Left lung (tissue), 10 donors: ENCODE results near the gene WDR59. TPM values are rescaled to one million over a fixed set of nuclear protein-coding genes. Genes with fewer than 3 reads are reported as not detected.

Experiments used
- ATAC-seq: fragments of 200-7000 bp; cut with Tn5 transposase; one replicate; pipeline ENCODE4 v1.9.1; 2020; ENCODE audit warnings: moderate library complexity
- DNase-seq, 4 donors: peaks; one replicate each; pipeline ENCODE4 v3.0.0-alpha.2; 2013 to 2020
- H3K27ac ChIP-seq, 2 donors: fragments of 200-600 bp; sonication (generic) in 1 of 2; one replicate each; pipeline versions ENCODE4 v1.5.0 to v1.8.0; 2020 to 2021
- H3K27me3 ChIP-seq, 2 donors: fragments of 200-600 bp; sonication (generic) in 1 of 2; one replicate each; pipeline versions ENCODE4 v1.5.0 to v1.8.0; 2020 to 2021
- H3K36me3 ChIP-seq, 2 donors: fragments of 200-600 bp; sonication (generic) in 1 of 2; one replicate each; pipeline versions ENCODE4 v1.5.0 to v1.8.0; 2020 to 2021
- H3K4me1 ChIP-seq, 2 donors: fragments of 200-600 bp; one replicate each; pipeline ENCODE4 v1.8.0; 2021
- H3K4me3 ChIP-seq, 2 donors: fragments of 200-600 bp; sonication (generic) in 1 of 2; one replicate each; pipeline versions ENCODE4 v1.5.0 to v1.8.0; 2020 to 2021; ENCODE audit warnings: mild to moderate bottlenecking in 1 of 2
- H3K9me3 ChIP-seq, 2 donors: fragments of 200-600 bp; sonication (generic) in 1 of 2; one replicate each; pipeline versions ENCODE4 v1.5.0 to v1.8.0; 2020 to 2021
- CTCF ChIP-seq, 2 donors: fragments of 200-600 bp; sonication (generic) in 1 of 2; IDR thresholded peaks; one replicate each; pipeline versions ENCODE4 v1.5.0 to v1.8.0; 2021; ENCODE audit warnings: antibody characterized with exemption in 2 of 2
- intact Hi-C, 2 donors: fragments of 100-400 bp; cut with DNase I; formaldehyde crosslinking; loops; one replicate each; pipeline versions ENCODE4 v1.11.2 to v1.14.2; 2022
- polyA plus RNA-seq, 6 donors: library from polyadenylated mRNA; unstranded; fragments of 120-200 nt; gene quantifications; one replicate each; pipeline ENCODE4 v1.2.1, GENCODE V29; 2013; ENCODE audit not compliant: insufficient read length in 6 of 6
- total RNA-seq, 2 donors: library from RNA; stranded (reverse); fragmentation: NEBNext Ultra II Directional; extraction: Animal tissue kit (Norgen Biotek cat#: 25700); gene quantifications; one replicate each; pipeline ENCODE4 v1.2.1, GENCODE V29; 2021
- donor health status: DM: no; HTN: yes; CAD: no.
- donor health status: DM: no; HTN: no; CAD: no.

The WDR59 gene
- total and polyA plus RNA-seq, 8 donors = 46.9 to 113 (median 97.6) TPM

DNA sequence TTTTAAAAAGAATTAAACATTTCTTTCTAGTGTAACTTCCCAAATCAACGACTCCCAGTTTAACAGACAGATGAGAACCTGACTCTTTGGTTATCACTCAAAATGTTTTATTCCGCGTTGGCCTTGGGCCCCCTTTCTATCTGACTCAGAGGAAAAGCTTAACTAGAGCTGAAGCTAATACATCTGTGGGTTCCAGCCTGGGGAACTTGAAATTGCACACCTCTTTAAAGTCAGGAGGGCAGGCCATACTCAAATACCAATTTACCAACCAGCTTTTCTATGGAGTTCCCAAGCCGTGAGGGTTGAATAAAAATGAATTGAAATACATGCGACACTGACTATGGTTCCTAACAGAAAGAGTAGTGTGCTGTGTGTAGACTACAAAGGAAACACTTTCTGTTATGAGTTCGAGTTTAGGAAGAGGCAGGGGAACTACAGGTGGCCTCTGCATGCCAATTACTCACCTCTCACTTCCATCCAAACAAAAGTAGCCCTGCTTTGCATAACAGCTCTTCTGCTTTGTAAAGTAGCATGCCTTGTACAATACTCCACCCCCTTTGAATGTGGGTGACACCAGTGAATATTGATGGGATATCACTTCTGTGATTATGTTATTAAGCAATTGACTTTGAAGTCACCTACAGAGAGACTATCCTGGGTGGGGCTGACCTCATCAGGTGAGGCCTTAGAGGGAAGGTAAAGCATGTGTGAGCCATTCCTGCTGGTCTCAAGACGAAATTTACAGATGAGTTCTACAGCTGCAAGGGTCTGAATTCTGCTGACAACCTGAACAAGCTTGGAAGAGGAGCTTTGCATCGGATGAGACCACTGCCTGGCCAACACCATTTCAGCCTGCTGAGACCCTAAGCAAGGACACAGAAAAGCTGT is 92.1 kb downstream of the WDR59 start:
- H3K4me1 ChIP-seq = no peaks in the 10 kb centered on the region
- ATAC-seq = no peak

DNA sequence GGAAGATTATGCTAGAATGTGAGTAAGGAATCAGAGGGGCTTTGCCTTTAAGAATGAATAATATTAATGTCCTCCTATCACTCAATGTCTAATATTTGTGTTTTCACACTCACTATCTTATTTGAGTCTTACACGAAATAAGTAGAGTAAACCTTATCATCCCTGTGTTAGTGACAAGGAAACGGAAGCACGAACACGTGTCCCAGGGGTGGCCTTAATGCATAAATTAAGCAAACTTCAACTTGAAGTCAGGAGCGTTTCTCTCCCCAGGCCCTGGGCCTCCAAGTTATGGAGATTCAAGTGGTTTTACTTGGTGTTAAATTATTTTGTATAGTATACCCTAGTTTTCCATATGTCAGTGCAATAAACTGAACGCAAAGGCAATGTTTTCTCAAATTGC is 96.0 kb downstream of the WDR59 start:
- H3K36me3 ChIP-seq = peaks cover 0 to 100% of the 10 kb centered on the region in 2 donors
- no peak overlapping the region for H3K4me3 ChIP-seq
- H3K27ac ChIP-seq = no peak overlapping the region
- no peaks in the 10 kb centered on the region for H3K27me3 ChIP-seq
- no peak for TF ChIP-seq CTCF (IDR thresholded peaks at IDR 0.05)
- intact Hi-C loops = no loop called here
- DNase-seq (no peak), ATAC-seq (no peak)
- H3K4me1 ChIP-seq = no peaks in the 10 kb centered on the region
- H3K9me3 ChIP-seq = no peaks in the 10 kb centered on the region

More for the DNA sequence above, 92.1 kb downstream of the WDR59 start:
- no peak for DNase-seq
- Histone ChIP-seq H3K36me3 (peaks cover 0 to 66% of the 10 kb centered on the region in 2 donors), H3K27me3 (no peaks in the 10 kb centered on the region), H3K4me3 (no peak overlapping the region), H3K9me3 (no peaks in the 10 kb centered on the region), H3K27ac (no peak overlapping the region)
- intact Hi-C loops = no loop called here
- TF ChIP-seq CTCF (IDR thresholded peaks at IDR 0.05) = no peak

- ATAC-seq = no peak
Observed at GRCh38 chr16:74888232-74888862, 96.6 kb downstream of the WDR59 start.

GRCh38 chr16:74887084-74887483 is 97.8 kb downstream of the WDR59 start:
- DNase-seq = no peak
- no peaks in the 10 kb centered on the region for H3K27me3 ChIP-seq
- intact Hi-C loops = no loop called here
- no peaks in the 10 kb centered on the region for H3K9me3 ChIP-seq
- ATAC-seq = no peak
- H3K36me3 ChIP-seq = peaks cover 0 to 98% of the 10 kb centered on the region in 2 donors
- H3K27ac ChIP-seq = no peak overlapping the region
- no peaks in the 10 kb centered on the region for H3K4me1 ChIP-seq
- no peak overlapping the region for H3K4me3 ChIP-seq
- TF ChIP-seq CTCF (IDR thresholded peaks at IDR 0.05) = no peak

More at GRCh38 chr16:74888232-74888862, 96.6 kb downstream of the WDR59 start:
- intact Hi-C loops = no loop called here
- Histone ChIP-seq H3K9me3 (no peaks in the 10 kb centered on the region), H3K27ac (no peak overlapping the region), H3K36me3 (peaks cover 0 to 100% of the 10 kb centered on the region in 2 donors), H3K4me1 (no peaks in the 10 kb centered on the region), H3K4me3 (no peak overlapping the region), H3K27me3 (no peaks in the 10 kb centered on the region)
- TF ChIP-seq CTCF (IDR thresholded peaks at IDR 0.05) = no peak
- DNase-seq = no peak

DNA sequence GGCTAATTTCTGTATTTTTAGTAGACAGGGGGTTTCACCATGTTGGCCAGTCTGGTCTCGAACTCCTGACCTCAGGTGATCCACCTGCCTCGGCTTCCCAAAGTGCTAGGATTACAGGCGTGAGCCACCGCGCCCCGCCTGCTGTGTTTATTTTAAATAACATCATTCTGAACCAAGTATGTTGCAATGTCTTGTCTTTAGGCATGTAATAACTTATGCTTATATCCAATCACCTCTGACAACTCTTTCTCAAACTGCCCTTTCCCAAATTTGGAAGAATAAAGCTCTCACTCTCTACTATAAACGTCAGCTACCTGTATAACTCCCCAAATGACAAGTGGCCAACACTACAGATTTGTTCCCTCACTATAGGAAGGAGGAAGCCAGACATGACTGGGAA is 107.2 kb downstream of the WDR59 start:
- intact Hi-C loops = no loop called here
- Histone ChIP-seq H3K9me3 (no peaks in the 10 kb centered on the region), H3K4me1 (no peaks in the 10 kb centered on the region), H3K36me3 (peaks cover 0 to 48% of the 10 kb centered on the region in 2 donors), H3K4me3 (no peak overlapping the region), H3K27ac (no peak overlapping the region), H3K27me3 (no peaks in the 10 kb centered on the region)
- no peak for TF ChIP-seq CTCF (IDR thresholded peaks at IDR 0.05)
- DNase-seq (no peak), ATAC-seq (no peak)
